Anterior cingulate cortex (tissue), 58 donors: ENCODE data around the gene CASKIN2.
"Not testable (repeated sequence)": the region's sequence is repeated elsewhere in the genome, so short reads cannot be mapped to it uniquely, and the experiment has no call there.

ENCODE experiments used
- DNase-seq, 58 donors: peaks; one replicate each; lab custom pipeline; 2025; lab: John Stamatoyannopoulos, UW

Gene CASKIN2

DNA sequence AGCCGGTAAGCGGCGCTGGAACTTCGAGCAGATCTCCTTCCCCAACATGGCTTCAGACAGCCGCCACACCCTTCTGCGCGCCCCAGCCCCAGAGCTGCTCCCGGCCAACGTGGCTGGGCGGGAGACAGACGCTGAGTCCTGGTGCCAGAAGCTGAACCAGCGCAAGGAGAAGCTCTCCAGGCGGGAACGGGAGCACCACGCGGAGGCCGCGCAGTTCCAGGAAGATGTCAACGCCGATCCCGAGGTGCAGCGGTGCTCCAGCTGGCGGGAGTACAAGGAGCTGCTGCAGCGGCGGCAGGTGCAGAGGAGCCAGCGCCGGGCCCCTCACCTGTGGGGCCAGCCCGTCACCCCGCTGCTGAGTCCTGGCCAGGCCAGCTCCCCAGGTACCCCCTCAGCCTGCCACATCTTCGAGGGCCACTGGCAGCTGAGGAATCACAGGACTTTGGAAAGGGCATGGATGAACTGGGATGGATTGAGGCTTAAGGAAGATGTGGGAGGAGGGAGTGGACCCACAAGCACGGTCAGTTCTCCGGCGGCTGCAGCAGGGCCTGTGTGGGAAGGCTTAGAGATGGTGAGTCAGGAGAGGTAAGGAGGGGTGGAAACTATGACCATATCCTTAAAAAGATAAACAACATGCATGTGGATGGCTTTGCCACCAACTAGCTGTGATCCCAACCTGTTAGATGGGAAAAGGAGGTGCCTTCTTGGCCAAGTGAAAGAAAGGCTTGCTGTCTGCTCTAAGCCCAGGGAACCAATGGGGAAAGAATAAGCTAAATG lies 6.8 kb upstream of the CASKIN2 start:
- no peak for DNase-seq

DNA sequence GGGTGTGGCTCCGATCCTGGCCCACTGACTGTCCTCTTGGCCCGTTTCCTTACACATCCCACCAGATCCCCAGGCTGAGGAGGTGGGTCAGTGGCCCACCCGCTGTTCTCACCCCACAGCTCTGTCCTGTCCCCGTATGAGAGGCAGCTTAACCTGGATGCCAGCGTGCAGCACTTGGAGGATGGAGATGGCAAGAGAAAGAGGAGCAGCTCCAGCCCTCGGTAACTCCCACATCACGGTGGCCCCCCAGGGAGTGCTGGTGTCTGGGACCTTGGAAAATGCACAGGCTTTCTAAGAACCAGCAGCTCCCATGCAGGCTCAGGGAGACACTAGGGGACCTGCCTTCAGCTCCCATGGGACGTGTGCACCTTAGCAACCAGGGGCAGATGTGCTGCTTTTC lies 6.0 kb upstream of the CASKIN2 start:
- DNase-seq = no peak

- DNase-seq = not testable (repeated sequence)
These were observed 5.1 kb upstream of the CASKIN2 start for GRCh38 chr17:75520413-75520812.

DNA sequence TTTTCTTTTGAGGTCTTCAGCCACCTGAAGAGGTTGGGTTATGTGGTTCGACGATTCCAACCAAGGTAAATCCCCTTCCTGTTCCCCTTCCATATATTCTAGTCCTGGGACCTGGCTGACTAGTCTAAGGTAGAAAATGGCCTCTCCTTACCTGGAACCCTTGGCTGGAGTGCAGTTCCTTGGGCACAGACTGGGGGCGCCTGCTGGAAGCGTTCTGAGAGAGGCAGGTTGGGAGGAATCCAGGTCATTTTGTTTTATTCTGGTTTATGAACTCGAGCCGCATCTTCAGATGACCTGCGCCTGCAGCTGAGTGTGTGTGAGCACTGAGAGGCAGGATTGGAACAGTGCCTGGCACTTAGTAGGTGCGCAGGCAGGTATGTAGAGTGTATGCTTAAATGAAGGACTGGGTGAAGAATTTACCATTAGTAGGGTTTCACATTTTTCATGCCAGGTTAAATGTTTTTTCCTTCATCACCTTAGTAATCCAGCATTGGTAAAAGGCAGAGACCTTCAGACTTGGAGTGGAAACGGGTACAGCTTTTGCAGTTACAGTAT lies 3.7 kb upstream of the CASKIN2 start:
- DNase-seq = no peak

- DNase-seq = no peak
These were observed 2.9 kb upstream of the CASKIN2 start for GRCh38 chr17:75518201-75518600.

DNA sequence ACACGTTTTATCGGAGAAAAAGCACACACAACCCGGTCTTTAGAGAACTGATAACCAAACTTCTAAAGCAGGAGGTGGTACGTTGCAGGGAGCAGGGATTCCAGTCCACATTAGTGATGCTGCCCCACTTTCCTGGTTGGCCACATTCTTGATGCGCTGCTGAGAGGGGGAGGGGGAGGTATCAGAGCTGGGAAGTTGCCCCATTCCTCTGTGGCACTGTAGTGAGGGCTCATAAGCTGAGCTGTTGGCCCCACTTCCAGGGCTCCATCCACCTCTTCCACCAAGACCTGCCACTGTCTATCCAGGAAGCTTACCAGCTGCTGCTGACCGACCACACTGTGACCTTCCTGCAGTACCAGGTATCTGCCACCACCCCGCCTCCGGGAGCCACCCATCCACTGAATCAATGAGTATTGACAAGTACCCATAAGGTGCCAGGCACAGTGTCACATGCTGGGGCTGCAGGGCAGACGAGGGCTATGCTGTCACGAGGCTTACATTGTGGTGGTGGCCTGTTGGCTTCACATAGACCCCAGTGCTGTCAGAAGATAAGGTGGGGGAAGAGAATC lies 2.0 kb upstream of the CASKIN2 start:
- DNase-seq = no peak

DNA sequence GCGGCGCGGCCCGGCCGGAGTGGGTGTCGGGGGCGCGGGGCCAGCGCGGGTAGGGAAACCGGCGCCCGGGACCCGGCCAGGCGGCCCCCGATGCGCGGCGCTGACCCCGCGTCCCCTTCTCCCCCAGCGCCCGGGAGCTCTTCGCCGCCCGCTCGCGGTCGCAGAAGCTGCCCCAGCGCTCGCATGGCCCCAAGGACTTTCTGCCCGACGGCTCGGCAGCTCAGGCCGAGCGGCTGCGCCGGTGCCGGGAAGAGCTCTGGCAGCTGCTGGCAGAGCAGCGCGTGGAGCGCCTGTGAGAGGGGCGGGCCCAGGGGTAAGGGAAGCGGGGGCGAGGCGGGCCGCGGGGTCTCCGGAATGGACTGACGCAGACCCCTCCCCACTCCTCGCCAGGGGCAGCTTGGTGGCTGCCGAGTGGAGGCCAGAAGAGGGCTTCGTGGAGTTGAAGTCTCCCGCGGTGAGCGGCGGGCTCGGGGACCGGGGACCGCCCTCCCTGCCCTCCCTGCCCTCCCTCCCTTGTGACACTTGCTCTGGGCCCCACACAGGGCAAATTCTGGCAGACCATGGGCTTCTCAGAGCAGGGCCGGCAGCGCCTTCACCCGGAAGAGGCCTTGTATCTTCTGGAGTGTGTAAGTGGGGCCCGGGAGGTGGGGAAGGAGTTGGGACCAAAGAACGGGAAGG lies 1.4 kb upstream of the CASKIN2 start:
- DNase-seq = peak in 5 of 58 donors; percentile 34 to 64 (median 45)

GRCh38 chr17:75516255-75516618 lies 900 bp upstream of the CASKIN2 start, which contains the start of gene TSEN54:
TSEN54 (plus strand) TSS chr17:75516528; CDS start chr17:75516561, 33 bp downstream.
- DNase-seq = peak in 57 of 58 donors; percentile 44 to 96 (median 89)

- DNase-seq = peak in 3 of 58 donors; percentile 33 to 65 (median 45)
These were observed 330 bp downstream of the CASKIN2 start for GRCh38 chr17:75514919-75515495.

- DNase-seq = peak in 3 of 58 donors; percentile 31 to 47 (median 34)
These were observed 928 bp downstream of the CASKIN2 start for GRCh38 chr17:75514299-75514918.

GRCh38 chr17:75513641-75514000 lies 1.7 kb downstream of the CASKIN2 start:
- DNase-seq = no peak

DNA sequence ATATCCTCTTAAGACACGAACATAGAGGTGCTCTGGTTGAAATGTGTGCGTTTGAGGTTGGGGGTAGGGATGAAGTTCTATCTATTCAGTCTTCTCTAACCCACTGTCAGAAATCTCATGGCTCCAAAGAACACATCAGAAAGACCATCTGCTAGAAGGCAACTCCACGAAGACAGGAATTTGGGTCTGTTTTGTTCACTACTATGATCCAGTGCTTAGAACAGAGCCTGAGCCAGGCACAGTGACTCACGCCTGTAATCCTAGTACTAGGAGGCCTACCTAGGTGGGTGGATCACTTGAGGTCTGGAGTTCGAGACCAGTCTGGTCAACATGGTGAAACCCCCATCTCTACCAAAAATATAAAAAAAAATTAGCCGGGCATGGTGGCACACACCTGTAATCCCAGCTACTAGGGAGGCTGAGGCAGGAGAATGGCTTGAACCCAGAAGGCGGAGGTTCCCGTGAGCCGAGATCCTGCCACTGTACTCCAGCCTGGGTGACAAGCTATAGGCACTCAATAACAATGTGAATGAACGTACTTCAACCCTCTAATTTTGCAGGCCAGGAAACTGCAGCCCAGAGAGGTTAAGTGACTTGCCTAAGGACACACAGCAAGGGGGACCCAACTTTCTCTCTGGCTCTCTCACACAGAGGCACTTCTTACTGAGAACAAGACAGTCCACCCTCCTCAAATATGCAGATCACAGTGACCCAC lies 2.3 kb downstream of the CASKIN2 start:
- no peak for DNase-seq

- peak in 1 of 58 donors; percentile 56 for DNase-seq
These were observed 3.4 kb downstream of the CASKIN2 start for GRCh38 chr17:75511610-75512575.

DNA sequence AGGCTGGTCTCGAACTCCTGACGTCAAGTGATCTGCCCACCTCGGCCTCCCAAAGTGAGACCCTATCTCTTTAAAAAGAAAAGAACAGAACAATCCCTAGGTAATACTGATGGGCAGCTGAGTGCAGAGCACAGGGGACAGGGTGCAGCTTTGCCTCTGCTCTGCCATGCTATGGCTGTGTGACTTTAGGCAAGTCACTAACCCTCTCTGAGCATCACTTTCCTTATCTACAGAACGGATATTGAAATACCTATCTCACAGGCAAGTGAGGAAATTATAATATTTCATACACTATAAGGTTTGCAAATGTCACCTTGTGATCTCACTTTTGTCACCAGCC lies 4.1 kb downstream of the CASKIN2 start:
- DNase-seq = no peak

DNA sequence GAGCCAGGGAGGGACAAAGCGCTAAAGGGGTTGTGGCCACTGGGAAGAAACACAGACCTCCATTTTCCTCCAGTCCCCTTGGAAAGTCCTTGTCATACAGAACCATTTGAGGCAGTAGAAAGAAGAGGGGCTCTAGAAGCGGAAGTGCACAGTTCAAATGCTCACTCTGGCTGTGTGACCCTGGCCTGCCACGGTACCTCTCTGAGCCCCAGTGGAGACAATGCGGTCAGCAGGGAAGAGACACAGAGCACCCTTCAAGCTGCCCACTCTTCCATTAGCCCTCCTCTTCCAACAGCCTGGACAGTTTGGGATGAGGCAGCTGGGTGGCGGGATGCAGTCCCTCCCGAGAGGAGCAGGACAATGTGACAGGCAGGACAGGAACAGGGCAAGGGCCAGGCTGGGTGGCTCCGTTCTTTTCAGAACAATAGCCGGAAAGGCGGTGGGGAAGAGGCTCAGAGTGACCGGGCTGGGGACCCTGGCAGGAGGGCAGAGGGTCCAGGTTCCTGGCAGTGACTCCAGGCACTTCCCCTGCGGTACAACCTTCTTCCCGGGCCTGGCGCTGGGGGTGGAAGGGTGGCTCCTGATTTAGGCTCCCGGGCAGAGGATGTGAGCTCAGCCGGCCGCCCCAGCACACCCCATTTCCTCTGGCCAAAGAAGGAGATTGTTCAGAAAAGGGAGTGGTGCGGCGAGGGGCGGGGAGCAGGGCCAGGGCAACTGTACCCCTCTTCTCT lies 5.6 kb downstream of the CASKIN2 start:
- DNase-seq = no peak

DNA sequence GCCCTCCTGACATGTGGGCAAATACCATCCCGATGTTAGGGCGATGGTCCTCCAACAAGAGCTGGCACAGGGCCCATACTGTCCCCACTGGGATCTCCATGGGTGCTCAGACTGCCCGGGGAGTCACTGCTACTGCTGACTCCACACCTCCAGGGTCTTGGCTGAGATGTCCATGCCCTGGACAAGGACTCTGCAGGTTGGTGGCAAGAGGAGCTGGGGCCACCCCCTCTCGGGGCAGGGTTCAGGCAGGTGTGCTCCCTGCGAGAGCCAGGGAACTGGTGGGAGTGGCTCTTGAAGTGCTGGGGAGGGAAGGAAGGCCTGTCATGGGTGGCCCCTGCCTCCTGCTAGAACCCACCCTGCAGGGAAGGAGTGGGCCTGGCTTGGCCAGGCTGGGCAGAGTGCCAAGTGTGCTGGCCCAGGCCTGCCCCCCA lies 6.4 kb downstream of the CASKIN2 start:
- DNase-seq = peak in 4 of 58 donors; percentile 19 to 50 (median 38)

DNA sequence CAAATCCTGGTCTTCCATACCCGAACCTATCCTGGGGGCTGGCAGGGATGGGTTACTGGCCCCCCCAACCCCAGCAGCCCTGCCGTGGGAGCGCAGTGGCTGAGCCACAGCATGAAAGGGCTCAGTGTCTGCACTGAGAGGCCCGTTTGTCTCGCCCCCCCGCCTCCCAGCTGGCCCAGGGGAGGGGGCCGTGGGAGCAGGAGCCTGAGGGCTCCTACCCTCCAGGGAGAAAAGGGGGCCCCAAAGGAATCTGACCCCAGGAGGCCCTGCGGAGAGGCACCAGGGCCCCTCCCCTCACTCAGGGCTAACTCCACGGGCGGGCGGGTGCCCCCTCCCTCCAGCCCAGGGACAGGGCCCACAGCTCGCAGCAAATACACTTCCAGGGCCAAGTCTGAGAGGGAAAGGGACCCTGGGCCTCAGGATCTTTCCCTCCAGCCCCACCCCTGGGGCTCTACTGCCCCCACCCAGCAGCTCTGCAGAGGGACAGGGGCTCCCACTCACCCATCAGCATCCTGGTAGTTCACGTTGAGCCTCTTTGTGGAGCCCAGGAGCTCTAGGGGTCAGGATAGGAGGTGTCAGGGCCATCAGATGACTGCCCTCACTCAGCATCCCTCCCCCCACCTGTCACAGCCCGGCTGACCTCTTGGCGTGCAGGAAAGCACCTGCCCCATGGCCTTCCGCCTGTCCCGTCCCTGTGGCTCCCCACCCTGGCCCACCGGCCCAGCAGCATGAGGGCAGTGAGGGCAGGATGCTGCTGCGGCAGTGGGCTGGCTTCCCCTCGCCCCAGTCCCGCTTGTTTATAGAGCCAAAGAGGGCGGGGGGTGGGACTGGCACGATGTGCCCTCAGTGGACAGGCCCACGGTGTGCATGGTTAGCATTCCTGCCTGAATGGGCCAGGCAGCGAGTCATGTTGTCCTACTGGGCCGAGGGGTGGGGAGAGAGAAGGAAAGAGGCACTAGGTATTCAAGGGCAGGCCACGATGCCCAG lies 7.3 kb downstream of the CASKIN2 start:
- peak in 54 of 58 donors; percentile 23 to 91 (median 74) for DNase-seq
